ENCODE data around the gene PPIL4. TPM values are rescaled to one million over a fixed set of nuclear protein-coding genes. Genes with fewer than 3 reads are reported as not detected.
"Not testable (repeated sequence)": the region's sequence is repeated elsewhere in the genome, so short reads cannot be mapped to it uniquely, and the experiment has no call there.

The PPIL4 gene
- total and polyA plus RNA-seq, 2 donors (not counting 3 experiments of a cell fraction or from before 2014, with no cell fraction given): 2.2 to 27.8 TPM

DNA sequence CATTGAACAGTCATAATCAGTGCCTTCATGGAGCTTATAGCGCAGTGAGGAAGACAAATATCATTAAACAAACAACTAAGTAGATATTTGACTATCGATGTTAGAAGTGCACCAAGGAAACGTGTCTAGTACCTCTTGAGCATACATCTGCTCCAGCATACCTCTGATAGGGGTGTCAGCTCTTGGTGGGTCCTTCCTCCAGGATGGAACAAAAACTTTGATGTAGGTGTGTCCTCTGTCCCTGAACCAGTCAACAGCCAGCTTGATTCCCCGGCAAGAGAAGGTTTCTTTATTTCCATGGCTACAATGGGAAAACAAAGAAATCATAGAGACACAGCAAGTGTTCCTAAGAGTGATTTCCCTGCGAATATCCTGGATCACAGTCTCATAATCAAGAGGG lies 84.2 kb downstream of the PPIL4 start:
- peaks cover 3 to 8% of the 10 kb centered on the region in 2 experiments for H3K27me3 ChIP-seq (ENCODE audit: control insufficient read depth in 2 of 2, insufficient read depth in 2 of 2, low read length in 2 of 2)
- no peaks in the 10 kb centered on the region for H3K9me1 ChIP-seq (replicated peaks; ENCODE audit: control insufficient read depth, extremely low read depth, insufficient read depth, low read length)
- H3K9me3 ChIP-seq (replicated peaks; ENCODE audit: control insufficient read depth, insufficient read depth, low read length): no peaks in the 10 kb centered on the region
- ChIA-PET POLR2A (no interaction called here), CTCF (interaction anchor here (1.2 to 1.3 kb wide), 3 partner anchors 9 to 29 kb away, joined by 3 read pairs; no protein-coding TSS in a partner anchor)
- intact Hi-C loops (cut with micrococcal nuclease) (no loop called here), dilution Hi-C loops (cut with MboI; ENCODE audit: extremely low pct_ligation_motif_present, low sequenced_read_pairs) (no loop called here)
- FAIRE-seq (no peak), DNase-seq (ENCODE audit: low read depth, low spot score) (no peak)
- H2AFZ ChIP-seq (ENCODE audit: low read depth, low read length): no peak overlapping the region
- no peaks in the 10 kb centered on the region for H4K20me1 ChIP-seq (replicated peaks; ENCODE audit: control insufficient read depth, extremely low read depth, insufficient read depth, low read length)
- BruUV-seq (replicated peaks): no TSS peak
- no peak overlapping the region for H3K4me2 ChIP-seq (ENCODE audit: insufficient read depth, low read length)
- no peaks in the 10 kb centered on the region for H3K79me2 ChIP-seq (ENCODE audit: control insufficient read depth, insufficient read depth, low read length)
- no peak overlapping the region for H3K27ac ChIP-seq (ENCODE audit: insufficient read depth, low read depth, low read length)
- TF ChIP-seq POLR2A (IDR thresholded peaks at IDR 0.05; ENCODE audit: low read depth, low read length) (no peak), FOS (IDR thresholded peaks at IDR 0.05; ENCODE audit: borderline replicate concordance, insufficient read depth, low read length) (no peak), POLR2AphosphoS5 (IDR thresholded peaks at IDR 0.05; ENCODE audit: insufficient read depth, low read depth, low read length) (no peak)
- TF ChIP-seq, protein P1, sequence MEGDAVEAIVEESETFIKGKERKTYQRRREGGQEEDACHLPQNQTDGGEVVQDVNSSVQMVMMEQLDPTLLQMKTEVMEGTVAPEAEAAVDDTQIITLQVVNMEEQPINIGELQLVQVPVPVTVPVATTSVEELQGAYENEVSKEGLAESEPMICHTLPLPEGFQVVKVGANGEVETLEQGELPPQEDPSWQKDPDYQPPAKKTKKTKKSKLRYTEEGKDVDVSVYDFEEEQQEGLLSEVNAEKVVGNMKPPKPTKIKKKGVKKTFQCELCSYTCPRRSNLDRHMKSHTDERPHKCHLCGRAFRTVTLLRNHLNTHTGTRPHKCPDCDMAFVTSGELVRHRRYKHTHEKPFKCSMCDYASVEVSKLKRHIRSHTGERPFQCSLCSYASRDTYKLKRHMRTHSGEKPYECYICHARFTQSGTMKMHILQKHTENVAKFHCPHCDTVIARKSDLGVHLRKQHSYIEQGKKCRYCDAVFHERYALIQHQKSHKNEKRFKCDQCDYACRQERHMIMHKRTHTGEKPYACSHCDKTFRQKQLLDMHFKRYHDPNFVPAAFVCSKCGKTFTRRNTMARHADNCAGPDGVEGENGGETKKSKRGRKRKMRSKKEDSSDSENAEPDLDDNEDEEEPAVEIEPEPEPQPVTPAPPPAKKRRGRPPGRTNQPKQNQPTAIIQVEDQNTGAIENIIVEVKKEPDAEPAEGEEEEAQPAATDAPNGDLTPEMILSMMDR (IDR thresholded peaks at IDR 0.05; ENCODE audit: extremely low read depth in 1 of 2, insufficient read depth in 1 of 2, low read depth in 1 of 2, low read length in 2 of 2): no peak
- H3K9ac ChIP-seq (replicated peaks; ENCODE audit: extremely low read depth, insufficient read depth, low read length): no peak overlapping the region
- no peaks in the 10 kb centered on the region for H3K36me3 ChIP-seq (ENCODE audit: control insufficient read depth in 2 of 2, extremely low read depth in 1 of 2, insufficient read depth in 2 of 2, low read length in 2 of 2)
- H3K4me3 ChIP-seq (replicated peaks in 1 of 3; ENCODE audit: insufficient read depth in 1 of 3, low read depth in 1 of 3, low read length in 3 of 3): no peak overlapping the region
- H3K4me1 ChIP-seq (ENCODE audit: control insufficient read depth, extremely low read depth, insufficient read depth, low read length): no peaks in the 10 kb centered on the region

DNA sequence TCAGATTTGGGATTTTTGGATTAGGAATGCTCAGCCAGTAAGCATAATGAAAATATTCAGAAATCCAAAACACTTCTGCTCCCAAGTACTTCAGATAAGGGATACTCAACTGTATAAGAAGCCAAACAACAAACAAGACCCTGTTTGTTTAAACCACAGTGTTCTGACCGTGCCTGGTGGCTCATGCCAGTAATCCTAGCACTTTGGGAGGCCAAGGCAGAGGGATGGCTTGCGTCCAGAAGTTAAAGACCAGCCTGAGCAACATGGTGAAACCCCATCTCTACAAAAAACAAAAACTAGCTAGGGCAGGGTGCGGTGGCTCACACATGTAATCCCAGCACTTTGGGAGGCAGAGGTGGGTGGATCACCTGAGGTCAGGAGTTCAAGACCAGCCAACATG lies 85.6 kb downstream of the PPIL4 start:
- dilution Hi-C loops (cut with MboI; ENCODE audit: extremely low pct_ligation_motif_present, low sequenced_read_pairs); H3K79me2 ChIP-seq (ENCODE audit: control insufficient read depth, insufficient read depth, low read length); H3K4me3 ChIP-seq (replicated peaks in 1 of 3; ENCODE audit: insufficient read depth in 1 of 3, low read depth in 1 of 3, low read length in 3 of 3); FAIRE-seq; H2AFZ ChIP-seq (ENCODE audit: low read depth, low read length); H3K9me1 ChIP-seq (replicated peaks; ENCODE audit: control insufficient read depth, extremely low read depth, insufficient read depth, low read length); intact Hi-C loops (cut with micrococcal nuclease); H3K4me1 ChIP-seq (ENCODE audit: control insufficient read depth, extremely low read depth, insufficient read depth, low read length); H3K27me3 ChIP-seq (ENCODE audit: control insufficient read depth in 2 of 2, insufficient read depth in 2 of 2, low read length in 2 of 2); H4K20me1 ChIP-seq (replicated peaks; ENCODE audit: control insufficient read depth, extremely low read depth, insufficient read depth, low read length); BruUV-seq (replicated peaks); POLR2A ChIA-PET; H3K9me3 ChIP-seq (replicated peaks; ENCODE audit: control insufficient read depth, insufficient read depth, low read length); DNase-seq (ENCODE audit: low read depth, low spot score); H3K4me2 ChIP-seq (ENCODE audit: insufficient read depth, low read length); H3K27ac ChIP-seq (ENCODE audit: insufficient read depth, low read depth, low read length); H3K9ac ChIP-seq (replicated peaks; ENCODE audit: extremely low read depth, insufficient read depth, low read length); H3K36me3 ChIP-seq (ENCODE audit: control insufficient read depth in 2 of 2, extremely low read depth in 1 of 2, insufficient read depth in 2 of 2, low read length in 2 of 2): not testable (repeated sequence)
- CTCF ChIA-PET: interaction anchor here (1.2 kb wide), 1 partner anchor 13 kb away, joined by 3 read pairs; no protein-coding TSS in a partner anchor
